RCC 7860 (cell line): ENCODE data around the gene MARK2.

ENCODE experiments used
- DNase-seq: peaks from one replicate; pipeline ENCODE4 v3.0.0-alpha.2; 2015; ENCODE audit warnings: low spot score
- FAIRE-seq: peaks from 2 replicates; lab custom pipeline; 2012; peaks lifted over from hg19 to GRCh38; lab: Jason Lieb, UNC

The MARK2 gene

GRCh38 chr11:63879598-63880402, 40.9 kb downstream of the MARK2 start:
- DNase-seq (no peak), FAIRE-seq (no peak)

GRCh38 chr11:63880403-63880790, 41.5 kb downstream of the MARK2 start:
- FAIRE-seq = no peak

GRCh38 chr11:63882555-63883242, 43.8 kb downstream of the MARK2 start:
- no peak for DNase-seq
- no peak for FAIRE-seq

More at GRCh38 chr11:63880403-63880790, 41.5 kb downstream of the MARK2 start:
- DNase-seq = no peak

- FAIRE-seq = no peak
These were observed 44.9 kb downstream of the MARK2 start for GRCh38 chr11:63883791-63884190.

GRCh38 chr11:63884196-63884932, 45.5 kb downstream of the MARK2 start:
- DNase-seq (no peak), FAIRE-seq (no peak)

More at GRCh38 chr11:63883791-63884190, 44.9 kb downstream of the MARK2 start:
- DNase-seq = no peak

GRCh38 chr11:63887386-63887999, 48.6 kb downstream of the MARK2 start:
- FAIRE-seq (no peak), DNase-seq (no peak)

GRCh38 chr11:63888170-63889086, 49.5 kb downstream of the MARK2 start:
- FAIRE-seq = no peak

GRCh38 chr11:63889344-63889743, 50.4 kb downstream of the MARK2 start:
- FAIRE-seq = no peak
- no peak for DNase-seq

More at GRCh38 chr11:63888170-63889086, 49.5 kb downstream of the MARK2 start:
- DNase-seq = peak; percentile 58

GRCh38 chr11:63890368-63890767, 51.5 kb downstream of the MARK2 start:
- DNase-seq (no peak), FAIRE-seq (no peak)

- FAIRE-seq (no peak), DNase-seq (no peak)
These were observed 53.3 kb downstream of the MARK2 start for GRCh38 chr11:63892228-63892627.

- DNase-seq (no peak), FAIRE-seq (no peak)
These were observed 54.4 kb downstream of the MARK2 start for GRCh38 chr11:63893355-63893754.

GRCh38 chr11:63896071-63896470, 57.2 kb downstream of the MARK2 start:
- FAIRE-seq (no peak), DNase-seq (no peak)

GRCh38 chr11:63897459-63898146, 58.7 kb downstream of the MARK2 start:
- DNase-seq = no peak
- FAIRE-seq = no peak

- FAIRE-seq = no peak
These were observed 62.8 kb downstream of the MARK2 start for GRCh38 chr11:63901660-63902059.

GRCh38 chr11:63903884-63904283, 65.0 kb downstream of the MARK2 start:
- FAIRE-seq (no peak), DNase-seq (no peak)

More at GRCh38 chr11:63901660-63902059, 62.8 kb downstream of the MARK2 start:
- no peak for DNase-seq

GRCh38 chr11:63904743-63905142, 65.8 kb downstream of the MARK2 start:
- FAIRE-seq (no peak), DNase-seq (no peak)

- FAIRE-seq (no peak), DNase-seq (no peak)
These were observed 66.3 kb downstream of the MARK2 start for GRCh38 chr11:63905179-63905578.

- DNase-seq = no peak
- FAIRE-seq = no peak
These were observed 67.2 kb downstream of the MARK2 start for GRCh38 chr11:63906087-63906486.

- DNase-seq = no peak
- FAIRE-seq = no peak
These were observed 67.7 kb downstream of the MARK2 start for GRCh38 chr11:63906585-63906984.
